ENCODE measurements around the gene AFF3. TPM values are rescaled to one million over a fixed set of nuclear protein-coding genes. Genes with fewer than 3 reads are reported as not detected.

The AFF3 gene
- total RNA-seq, 1 experiment from 2014 or later = 0.22 TPM

DNA sequence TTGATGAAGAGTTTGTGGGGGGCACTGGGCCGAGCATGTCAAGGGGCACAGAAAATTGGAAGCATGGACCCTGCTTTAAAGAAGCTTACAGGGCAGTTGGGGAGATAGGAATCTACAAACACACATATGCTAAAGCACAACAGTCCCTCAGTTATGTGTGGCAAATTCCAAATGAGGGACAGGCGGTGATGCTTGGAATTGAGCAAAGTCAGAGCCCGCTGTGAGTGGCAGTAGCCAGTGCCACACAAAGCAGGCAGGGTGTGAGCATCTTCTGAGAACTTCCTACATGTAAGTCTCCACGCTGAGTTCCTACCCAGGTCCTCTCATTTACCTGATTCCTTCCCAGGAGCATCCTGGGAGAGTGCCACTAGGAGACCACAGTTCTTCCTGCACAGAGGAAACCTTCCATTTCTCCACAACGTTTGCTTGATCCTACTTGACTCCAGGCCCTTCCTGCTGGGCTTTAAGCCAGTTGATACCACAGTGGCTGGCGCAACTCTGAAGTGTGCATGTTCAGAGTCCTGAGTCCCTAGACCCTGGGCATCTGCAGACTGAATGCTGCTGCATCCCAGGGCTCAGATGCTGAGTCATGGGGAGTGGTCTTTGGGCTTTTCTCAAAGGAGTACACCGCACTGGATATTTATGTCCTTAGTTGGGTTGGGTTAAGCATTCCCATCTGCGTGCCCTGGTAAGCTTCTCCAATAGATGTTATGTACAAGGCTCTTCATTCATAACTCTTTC is 365.3 kb downstream of the AFF3 start:
- H2BK20ac ChIP-seq (ENCODE audit: low read depth, low read length, poor library complexity, severe bottlenecking) = no peak overlapping the region
- no peak overlapping the region for H2BK12ac ChIP-seq (ENCODE audit: insufficient read length, low read depth, low read length)
- no peaks in the 10 kb centered on the region for H3K79me1 ChIP-seq (ENCODE audit: insufficient read depth, low read depth, low read length, poor library complexity, severe bottlenecking)
- Mint-ChIP-seq H3K4me3 (no peak overlapping the region), H3K27ac (no peak overlapping the region), H3K4me1 (peaks cover 0 to 3% of the 10 kb centered on the region in 2 experiments; a peak in 1 of 4 replicates), H3K27me3 (ENCODE audit: low read depth) (peaks cover 3% of the 10 kb centered on the region; the same call in 1 of the 2 replicates), H3K36me3 (ENCODE audit: insufficient read depth in 1 of 3, low read depth in 3 of 3) (peaks cover 0 to 12% (median 8%) of the 10 kb centered on the region in 3 experiments; a peak in 6 of 7 replicates), H3K9me3 (peaks cover 16 to 19% of the 10 kb centered on the region in 2 experiments)
- no CpG with 5 or more reads among the region's 8 CpGs for WGBS (ENCODE audit: extremely low coverage, insufficient read length, low lambda C conversion rate)
- no peak overlapping the region for H3T11ph ChIP-seq (ENCODE audit: low read length)
- H2AK5ac ChIP-seq (ENCODE audit: insufficient read length, low read length) = no peak overlapping the region
- H3K23me2 ChIP-seq (ENCODE audit: insufficient read length, low read depth, low read length, poor library complexity, severe bottlenecking) = no peaks in the 10 kb centered on the region
- H3K9ac ChIP-seq (ENCODE audit: extremely low read depth, insufficient read length, low read length) = no peak overlapping the region
- no peaks in the 10 kb centered on the region for H3K27me3 ChIP-seq (ENCODE audit: insufficient read depth, low read length)
- H3K14ac ChIP-seq (ENCODE audit: insufficient read depth, low read length) = no peak overlapping the region; the same call in 1 of the 2 replicates
- no peak overlapping the region for H3K56ac ChIP-seq (ENCODE audit: insufficient read length, low read depth, low read length)
- DNase-seq = no peak
- no peak overlapping the region for H4K91ac ChIP-seq (ENCODE audit: insufficient read length, low read depth, low read length)
- H3K18ac ChIP-seq (ENCODE audit: insufficient read length, low read depth, low read length) = no peak overlapping the region
- no peaks in the 10 kb centered on the region for H3K9me3 ChIP-seq (ENCODE audit: control insufficient read depth, low read depth, low read length)
- H3K23ac ChIP-seq (ENCODE audit: insufficient read length, low read depth, low read length) = no peak overlapping the region
- no peak overlapping the region for H3K4me2 ChIP-seq (ENCODE audit: insufficient read depth, insufficient read length, low read length)
- H4K5ac ChIP-seq (ENCODE audit: insufficient read length, low read depth, low read length) = no peak overlapping the region
- TF ChIP-seq, protein P1, sequence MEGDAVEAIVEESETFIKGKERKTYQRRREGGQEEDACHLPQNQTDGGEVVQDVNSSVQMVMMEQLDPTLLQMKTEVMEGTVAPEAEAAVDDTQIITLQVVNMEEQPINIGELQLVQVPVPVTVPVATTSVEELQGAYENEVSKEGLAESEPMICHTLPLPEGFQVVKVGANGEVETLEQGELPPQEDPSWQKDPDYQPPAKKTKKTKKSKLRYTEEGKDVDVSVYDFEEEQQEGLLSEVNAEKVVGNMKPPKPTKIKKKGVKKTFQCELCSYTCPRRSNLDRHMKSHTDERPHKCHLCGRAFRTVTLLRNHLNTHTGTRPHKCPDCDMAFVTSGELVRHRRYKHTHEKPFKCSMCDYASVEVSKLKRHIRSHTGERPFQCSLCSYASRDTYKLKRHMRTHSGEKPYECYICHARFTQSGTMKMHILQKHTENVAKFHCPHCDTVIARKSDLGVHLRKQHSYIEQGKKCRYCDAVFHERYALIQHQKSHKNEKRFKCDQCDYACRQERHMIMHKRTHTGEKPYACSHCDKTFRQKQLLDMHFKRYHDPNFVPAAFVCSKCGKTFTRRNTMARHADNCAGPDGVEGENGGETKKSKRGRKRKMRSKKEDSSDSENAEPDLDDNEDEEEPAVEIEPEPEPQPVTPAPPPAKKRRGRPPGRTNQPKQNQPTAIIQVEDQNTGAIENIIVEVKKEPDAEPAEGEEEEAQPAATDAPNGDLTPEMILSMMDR (conservative IDR thresholded peaks at IDR 0.05) = no peak
- no peak overlapping the region for H2BK120ac ChIP-seq (ENCODE audit: low read depth, low read length, poor library complexity, severe bottlenecking)
- no peak overlapping the region for H3K27ac ChIP-seq (ENCODE audit: insufficient read length, low read depth, low read length)
- no peak overlapping the region for H3K4ac ChIP-seq (ENCODE audit: low read depth, low read length)
- H2BK15ac ChIP-seq (ENCODE audit: low read depth, low read length) = no peak overlapping the region
- H2BK5ac ChIP-seq (ENCODE audit: insufficient read length, low read length) = no peak overlapping the region
- no peaks in the 10 kb centered on the region for H3K79me2 ChIP-seq (ENCODE audit: insufficient read depth, low read length)
- no peaks in the 10 kb centered on the region for H3K4me1 ChIP-seq (ENCODE audit: insufficient read depth, low read length)
- H4K20me1 ChIP-seq (ENCODE audit: control insufficient read depth, insufficient read depth, insufficient read length) = no peaks in the 10 kb centered on the region
- H2AFZ ChIP-seq (ENCODE audit: low read length) = no peak overlapping the region
- H4K8ac ChIP-seq (replicated peaks; ENCODE audit: insufficient read length, low read depth, low read length) = no peak overlapping the region
